ENCODE results near the gene MCF2L. TPM values are rescaled to one million over a fixed set of nuclear protein-coding genes. Genes with fewer than 3 reads are reported as not detected.
"Not testable (repeated sequence)": the region's sequence is repeated elsewhere in the genome, so short reads cannot be mapped to it uniquely, and the experiment has no call there.

MCF2L gene
- total RNA-seq, 1 donor from 2014 or later, result 64.1 TPM

- DNase-seq (ENCODE audit: low spot score), result no peak
- peak; percentile 54 for ATAC-seq
- intact Hi-C loops (cut with DNase I), result no loop called here
These were observed 96.6 kb downstream of the MCF2L start for GRCh38 chr13:113065406-113066141.

DNA sequence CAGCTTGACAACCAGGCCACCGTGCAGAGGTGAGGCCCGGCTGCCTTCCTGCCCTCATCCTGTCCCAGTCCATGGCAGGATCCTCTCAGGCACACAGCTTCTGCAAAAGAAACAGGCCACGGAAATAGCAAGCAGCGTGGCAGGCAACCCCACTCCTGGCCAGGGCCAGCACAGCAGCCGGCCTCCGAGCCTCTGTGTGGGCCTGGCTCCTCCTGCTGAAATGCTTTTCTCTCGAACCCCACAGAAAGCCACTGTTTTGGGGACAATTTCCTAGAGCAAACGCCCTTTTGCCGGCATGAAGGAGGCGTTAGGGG is 97.1 kb downstream of the MCF2L start:
- DNase-seq (ENCODE audit: low spot score) (no peak), ATAC-seq (no peak)
- intact Hi-C loops (cut with DNase I), result no loop called here

GRCh38 chr13:113066746-113067145 is 97.7 kb downstream of the MCF2L start:
- intact Hi-C loops (cut with DNase I), result no loop called here
- DNase-seq (ENCODE audit: low spot score) (no peak), ATAC-seq (no peak)

DNA sequence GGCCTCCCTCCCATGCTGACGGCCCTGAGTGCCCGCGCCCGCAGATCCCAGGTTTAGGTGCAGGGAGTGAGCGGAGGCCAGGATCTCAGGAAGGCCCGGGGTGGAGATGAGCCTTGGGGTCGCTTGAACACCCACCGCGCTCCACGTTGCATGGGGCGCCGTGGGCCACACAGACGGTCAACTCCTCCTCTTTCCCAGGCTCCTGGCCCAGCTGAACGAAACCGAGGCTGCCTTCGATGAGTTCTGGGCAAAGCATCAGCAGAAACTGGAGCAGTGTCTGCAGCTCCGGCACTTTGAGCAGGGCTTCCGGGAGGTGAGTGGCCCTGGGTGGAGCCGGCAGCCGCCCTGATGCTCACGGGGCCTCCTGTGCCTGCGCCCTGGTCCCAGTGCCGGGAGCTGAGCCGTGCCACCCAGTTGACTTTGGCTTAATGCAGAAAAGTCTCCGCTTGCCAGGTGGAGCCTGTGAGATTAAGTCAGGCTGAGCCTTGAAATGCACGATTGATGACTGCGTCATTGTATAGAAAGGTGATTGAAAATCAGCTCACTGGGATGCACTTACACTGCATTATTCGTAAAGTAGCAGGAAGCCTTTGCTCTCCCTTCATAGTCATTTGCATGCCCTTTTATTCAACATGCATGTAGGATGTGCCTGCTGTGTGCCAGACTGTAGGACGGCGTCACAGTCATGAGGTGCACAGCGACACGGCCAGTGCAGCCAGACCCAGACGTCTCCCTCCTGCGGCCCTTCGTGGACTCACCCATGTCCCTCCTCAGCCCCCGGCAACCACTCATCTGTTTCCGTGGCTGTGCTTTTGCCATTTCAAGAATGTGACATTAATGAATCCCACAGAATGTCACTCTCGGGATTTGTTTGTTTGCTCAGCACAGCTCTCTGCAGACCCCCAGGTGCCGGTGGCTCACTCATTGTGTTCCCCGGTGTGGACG is 101.1 kb downstream of the MCF2L start:
- ATAC-seq, result no peak

GRCh38 chr13:113070855-113071254 is 101.8 kb downstream of the MCF2L start:
- intact Hi-C loops (cut with DNase I), result no loop called here
- DNase-seq (ENCODE audit: low spot score), result no peak
- no peak for ATAC-seq

More for the DNA sequence above, 101.1 kb downstream of the MCF2L start:
- intact Hi-C loops (cut with DNase I), result no loop called here
- no peak for DNase-seq (ENCODE audit: low spot score)

- ATAC-seq (no peak), DNase-seq (ENCODE audit: low spot score) (no peak)
- intact Hi-C loops (cut with DNase I), result no loop called here
These were observed 103.4 kb downstream of the MCF2L start for GRCh38 chr13:113072376-113072775.

- intact Hi-C loops (cut with DNase I), result no loop called here
- no peak for ATAC-seq
These were observed 104.9 kb downstream of the MCF2L start for GRCh38 chr13:113073942-113074341.

GRCh38 chr13:113074401-113074800 is 105.4 kb downstream of the MCF2L start:
- peak; percentile 13 for ATAC-seq
- no peak for DNase-seq (ENCODE audit: low spot score)

More at GRCh38 chr13:113073942-113074341, 104.9 kb downstream of the MCF2L start:
- DNase-seq (ENCODE audit: low spot score), result no peak

GRCh38 chr13:113074876-113075275 is 105.9 kb downstream of the MCF2L start:
- DNase-seq (ENCODE audit: low spot score) (no peak), ATAC-seq (peak; percentile 12)
- intact Hi-C loops (cut with DNase I), result no loop called here

More at GRCh38 chr13:113074401-113074800, 105.4 kb downstream of the MCF2L start:
- intact Hi-C loops (cut with DNase I), result no loop called here

- DNase-seq (ENCODE audit: low spot score), result no peak
- intact Hi-C loops (cut with DNase I), result no loop called here
- no peak for ATAC-seq
These were observed 106.7 kb downstream of the MCF2L start for GRCh38 chr13:113075711-113076110.

DNA sequence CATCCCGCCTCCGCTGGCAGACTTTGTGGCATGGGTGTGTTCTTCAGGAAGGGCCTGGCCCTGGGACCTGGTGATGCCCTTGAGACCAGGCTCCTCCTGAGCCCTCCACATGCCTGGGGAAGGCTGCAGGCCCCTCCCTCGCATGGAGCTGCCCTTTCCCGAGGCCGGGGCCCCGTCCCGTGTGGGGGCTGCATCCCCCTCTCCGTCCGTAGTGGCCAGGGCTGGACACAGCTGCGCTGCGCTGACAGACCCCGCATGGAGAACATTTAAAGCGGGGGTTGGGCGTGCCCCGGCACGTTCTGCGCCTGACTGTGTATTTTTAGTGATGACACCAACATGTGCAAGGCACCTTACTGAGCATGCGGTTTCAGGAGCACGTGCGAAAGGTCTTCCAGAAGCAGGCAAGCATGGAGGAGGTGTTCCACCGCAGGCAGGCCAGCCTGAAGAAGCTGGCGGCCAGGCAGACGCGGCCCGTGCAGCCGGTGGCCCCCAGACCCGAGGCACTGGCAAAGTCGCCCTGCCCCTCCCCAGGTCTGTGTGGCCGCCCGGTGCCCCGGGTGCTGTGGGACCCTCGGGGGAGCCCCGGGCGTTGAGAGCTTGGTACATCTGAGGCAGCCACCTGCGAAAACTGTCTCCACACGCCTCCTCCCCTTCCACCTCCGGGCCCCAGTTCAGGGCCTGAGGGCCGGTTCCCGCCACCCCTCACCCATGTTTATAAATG is 107.8 kb downstream of the MCF2L start:
- no peak for ATAC-seq
- intact Hi-C loops (cut with DNase I), result no loop called here

GRCh38 chr13:113077566-113077952 is 108.5 kb downstream of the MCF2L start:
- intact Hi-C loops (cut with DNase I), result no loop called here
- ATAC-seq (no peak), DNase-seq (ENCODE audit: low spot score) (no peak)

More for the DNA sequence above, 107.8 kb downstream of the MCF2L start:
- DNase-seq (ENCODE audit: low spot score), result no peak

GRCh38 chr13:113077953-113078901 is 109.2 kb downstream of the MCF2L start:
- ATAC-seq (no peak), DNase-seq (ENCODE audit: low spot score) (no peak)
- intact Hi-C loops (cut with DNase I), result no loop called here

DNA sequence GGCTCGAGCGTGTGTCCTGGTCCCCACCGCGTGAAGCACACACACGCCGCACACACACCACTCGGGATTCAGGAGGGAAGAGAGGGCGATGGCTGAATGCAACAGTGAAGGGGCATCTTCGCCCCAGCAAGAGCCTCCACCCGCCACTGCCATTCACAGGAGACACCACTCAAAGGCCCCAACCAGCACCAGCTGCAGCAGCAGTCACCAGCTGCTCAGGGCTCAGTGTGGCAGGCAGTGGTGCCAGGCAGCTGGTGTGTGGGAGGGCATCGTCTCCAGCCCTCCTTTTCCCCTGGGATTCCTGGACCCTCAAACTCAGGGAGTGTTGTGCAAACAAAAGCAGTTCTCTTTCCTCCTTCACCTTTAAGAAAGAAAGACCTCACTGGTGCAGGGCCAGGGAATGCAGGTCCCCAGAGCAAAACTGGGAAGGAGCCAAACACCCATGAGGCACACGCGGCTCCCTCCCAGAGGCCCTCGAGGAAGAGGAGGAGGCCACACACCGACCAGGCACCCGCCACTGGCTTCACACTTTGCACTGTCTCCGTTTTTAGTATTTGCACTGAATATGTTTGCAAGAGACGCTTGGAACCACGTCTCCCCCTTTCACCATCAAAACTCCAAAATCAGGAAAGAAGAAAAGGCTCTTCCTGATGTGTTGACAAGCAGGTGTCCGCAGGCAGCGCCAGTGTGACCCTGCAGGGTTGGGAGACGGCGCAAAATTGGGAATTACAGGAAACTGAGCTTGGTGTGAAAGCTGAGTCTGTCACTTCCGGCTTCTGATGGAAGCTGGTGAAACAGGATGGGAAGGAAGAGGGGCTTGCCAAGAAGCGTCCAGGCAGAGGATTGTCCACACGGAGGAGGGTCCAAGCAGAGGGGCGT is 110.1 kb downstream of the MCF2L start:
- intact Hi-C loops (cut with DNase I), result no loop called here
- ATAC-seq, result no peak
- DNase-seq (ENCODE audit: low spot score), result no peak

DNA sequence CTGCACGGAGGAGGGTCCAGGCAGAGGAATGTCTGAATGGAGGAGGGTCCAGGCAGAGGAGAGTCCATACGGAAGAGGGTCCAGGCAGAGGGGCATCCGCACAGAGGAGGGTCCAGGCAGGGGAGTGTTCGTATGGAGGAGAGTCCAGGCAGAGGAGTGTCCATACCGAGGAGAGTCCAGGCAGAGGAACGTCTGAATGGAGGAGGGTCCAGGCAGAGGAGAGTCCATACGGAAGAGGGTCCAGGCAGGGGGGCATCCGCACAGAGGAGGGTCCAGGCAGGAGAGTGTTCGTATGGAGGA is 110.7 kb downstream of the MCF2L start:
- intact Hi-C loops (cut with DNase I); DNase-seq (ENCODE audit: low spot score); ATAC-seq: not testable (repeated sequence)

- intact Hi-C loops (cut with DNase I), result no loop called here
- ATAC-seq (no peak), DNase-seq (ENCODE audit: low spot score) (no peak)
These were observed 111.4 kb downstream of the MCF2L start for GRCh38 chr13:113080361-113080831.

- DNase-seq (ENCODE audit: low spot score) (no peak), ATAC-seq (no peak)
- intact Hi-C loops (cut with DNase I), result no loop called here
These were observed 112.0 kb downstream of the MCF2L start for GRCh38 chr13:113080901-113081521.
